ENCODE results near the gene SFMBT2.

The SFMBT2 gene

GRCh38 chr10:7424919-7425318, 14.1 kb upstream of the SFMBT2 start:
- DNase-seq, result no peak

- DNase-seq, result peak; percentile 24
These were observed 13.5 kb upstream of the SFMBT2 start for GRCh38 chr10:7424315-7424714.

GRCh38 chr10:7423521-7423920, 12.7 kb upstream of the SFMBT2 start:
- DNase-seq, result no peak

- no peak for DNase-seq
These were observed 10.7 kb upstream of the SFMBT2 start for GRCh38 chr10:7421526-7421925.

GRCh38 chr10:7419998-7420397, 9.2 kb upstream of the SFMBT2 start:
- no peak for DNase-seq

GRCh38 chr10:7417807-7418206, 7.0 kb upstream of the SFMBT2 start:
- no peak for DNase-seq

- DNase-seq, result peak; percentile 54
These were observed 6.3 kb upstream of the SFMBT2 start for GRCh38 chr10:7417103-7417623.

- no peak for DNase-seq
These were observed 3.9 kb upstream of the SFMBT2 start for GRCh38 chr10:7414766-7415165.

- DNase-seq, result no peak
These were observed 2.1 kb upstream of the SFMBT2 start for GRCh38 chr10:7412928-7413282.

- DNase-seq, result no peak
These were observed 1.5 kb upstream of the SFMBT2 start for GRCh38 chr10:7412237-7412927.

GRCh38 chr10:7411671-7412128, 866 bp upstream of the SFMBT2 start:
- DNase-seq, result no peak

- no peak for DNase-seq
These were observed 453 bp downstream of the SFMBT2 start for GRCh38 chr10:7410301-7410861.

- DNase-seq, result peak; percentile 27
These were observed 1.1 kb downstream of the SFMBT2 start for GRCh38 chr10:7409732-7410168.

GRCh38 chr10:7409045-7409731, 1.6 kb downstream of the SFMBT2 start:
- DNase-seq, result peak; percentile 62

GRCh38 chr10:7408291-7409044, 2.4 kb downstream of the SFMBT2 start:
- DNase-seq, result peak; percentile 30

GRCh38 chr10:7407368-7408290, 3.2 kb downstream of the SFMBT2 start:
- DNase-seq, result no peak

- DNase-seq, result no peak
These were observed 4.0 kb downstream of the SFMBT2 start for GRCh38 chr10:7406712-7407333.

GRCh38 chr10:7405637-7406036, 5.2 kb downstream of the SFMBT2 start:
- no peak for DNase-seq

GRCh38 chr10:7403620-7404019, 7.2 kb downstream of the SFMBT2 start:
- no peak for DNase-seq

- DNase-seq, result no peak
These were observed 9.1 kb downstream of the SFMBT2 start for GRCh38 chr10:7401782-7402181.

- DNase-seq, result no peak
These were observed 9.7 kb downstream of the SFMBT2 start for GRCh38 chr10:7401156-7401555.
